GM19035 (cell line): Measurements from ENCODE around the gene MPZL1.
A peak's percentile ranks its signal among the peaks of the same experiment; 100 is the strongest.
"Not testable (repeated sequence)": the region's sequence is repeated elsewhere in the genome, so short reads cannot be mapped to it uniquely, and the experiment has no call there.

ENCODE experiments used
- ATAC-seq: cut with Tn5 transposase; IDR thresholded peaks from one replicate; pipeline ENCODE4 v1.9.1; 2021; ENCODE audit not compliant: unreplicated experiment

The MPZL1 gene

DNA sequence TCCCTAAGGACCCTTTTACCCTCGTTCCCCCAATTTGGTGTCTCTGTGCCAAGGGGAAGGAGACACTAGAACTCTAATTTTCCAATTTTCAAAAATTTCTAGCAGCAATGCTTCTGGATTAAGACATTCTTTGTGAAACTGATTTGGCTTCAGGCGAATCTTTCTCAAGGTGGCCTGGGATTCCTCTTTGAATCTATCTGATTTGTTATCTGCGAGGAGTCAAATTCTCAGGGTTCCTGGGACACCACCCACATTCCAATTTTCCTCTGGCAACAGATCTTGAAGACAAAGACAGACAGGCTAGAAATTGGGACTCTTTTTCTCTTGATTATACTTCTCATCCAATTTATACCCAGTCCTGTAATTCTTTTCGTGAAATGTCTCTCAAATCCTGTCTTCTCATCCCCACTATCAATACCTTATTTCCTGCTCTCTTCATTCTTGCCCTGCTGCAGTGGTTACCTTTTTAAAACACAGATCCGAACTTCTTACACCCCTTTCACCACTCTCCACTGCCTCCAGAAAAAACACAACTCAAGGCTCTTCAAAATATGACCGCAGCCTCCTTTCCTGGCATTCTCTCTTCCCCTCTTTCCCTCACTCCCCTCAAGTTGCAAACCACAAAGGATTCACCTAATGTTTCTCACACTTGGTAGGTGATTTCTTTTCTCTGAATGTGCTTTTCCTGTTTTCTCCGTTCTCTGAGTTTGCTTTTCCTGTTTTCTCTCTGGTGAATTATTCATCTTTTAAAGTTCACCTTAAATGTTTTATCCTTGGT lies 2.7 kb upstream of the MPZL1 start:
- ATAC-seq: no peak

- not testable (repeated sequence) for ATAC-seq
Observed at GRCh38 chr1:167719715-167720421, 1.9 kb upstream of the MPZL1 start.

- no peak for ATAC-seq
Observed at GRCh38 chr1:167720965-167721616, 691 bp upstream of the MPZL1 start.

GRCh38 chr1:167722152-167722869 lies 529 bp downstream of the MPZL1 start:
- peak; percentile 40 for ATAC-seq

- ATAC-seq: no peak
Observed at GRCh38 chr1:167722870-167723251, 1.1 kb downstream of the MPZL1 start.

- no peak for ATAC-seq
Observed at GRCh38 chr1:167723707-167724323, 2.0 kb downstream of the MPZL1 start.

- ATAC-seq: no peak
Observed at GRCh38 chr1:167726008-167726407, 4.2 kb downstream of the MPZL1 start.

DNA sequence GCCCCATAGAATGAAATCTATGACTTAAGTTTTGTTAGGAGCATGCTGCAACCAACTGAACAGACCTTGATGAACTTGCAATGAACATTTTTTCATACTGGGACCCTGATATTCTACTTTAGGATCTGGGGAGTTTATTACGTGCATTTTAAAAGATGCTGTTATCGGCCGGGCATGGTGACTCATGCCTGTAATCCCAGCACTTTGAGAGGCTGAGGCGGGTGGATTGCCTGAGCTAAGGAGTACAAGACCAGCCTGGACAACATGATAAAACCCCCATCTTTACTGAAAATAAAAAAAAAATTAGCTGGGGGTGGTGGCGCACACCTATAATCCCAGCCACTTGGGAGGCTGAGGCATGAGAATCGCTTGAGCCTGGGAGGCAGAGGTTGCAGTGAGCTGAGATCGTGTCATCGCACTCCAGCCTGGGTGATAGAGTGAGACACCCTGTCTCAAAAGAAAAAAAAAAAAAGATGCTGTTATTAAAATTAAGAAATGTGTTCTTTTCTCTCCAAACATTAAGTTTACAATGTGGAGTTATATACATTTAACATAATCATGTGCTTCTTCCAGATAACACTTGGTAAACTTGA lies 7.1 kb downstream of the MPZL1 start:
- ATAC-seq: no peak

DNA sequence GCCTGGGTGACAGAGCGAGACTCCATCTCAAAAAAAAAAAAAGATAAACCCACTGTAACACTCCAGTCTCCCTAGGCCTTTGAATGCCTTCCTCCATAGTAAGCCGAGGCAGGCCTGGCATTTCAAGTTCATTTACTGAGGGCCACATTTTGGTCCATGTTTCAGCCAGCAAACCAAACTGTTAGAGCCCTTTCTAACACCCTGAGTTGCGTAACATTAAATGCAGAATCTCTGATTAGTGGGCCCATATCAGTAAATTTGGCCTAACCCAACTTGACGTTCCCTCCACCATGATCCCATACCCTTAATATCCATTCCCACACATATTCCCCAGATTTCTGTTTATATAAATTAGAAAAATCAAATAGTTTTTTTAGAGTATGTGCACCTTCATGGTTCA lies 12.4 kb downstream of the MPZL1 start:
- no peak for ATAC-seq

DNA sequence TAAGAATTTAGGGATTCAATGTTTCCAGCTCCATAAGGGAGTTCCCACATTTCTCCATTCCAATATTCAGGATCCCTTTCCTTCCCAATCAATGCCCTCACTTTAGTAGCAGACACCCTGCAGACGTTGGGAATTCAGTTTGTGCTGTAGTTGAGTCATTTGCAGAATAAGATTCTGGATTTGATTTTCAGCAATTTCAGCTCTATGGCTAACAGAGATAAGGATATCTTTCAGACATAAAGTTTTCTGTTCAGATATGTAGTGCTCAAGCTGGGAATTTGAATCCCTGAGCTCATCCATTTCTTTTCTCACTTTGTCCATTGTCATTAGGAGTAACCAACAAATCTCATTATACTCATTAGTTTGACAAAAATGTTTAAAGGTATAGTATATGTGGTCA lies 13.1 kb downstream of the MPZL1 start:
- no peak for ATAC-seq

DNA sequence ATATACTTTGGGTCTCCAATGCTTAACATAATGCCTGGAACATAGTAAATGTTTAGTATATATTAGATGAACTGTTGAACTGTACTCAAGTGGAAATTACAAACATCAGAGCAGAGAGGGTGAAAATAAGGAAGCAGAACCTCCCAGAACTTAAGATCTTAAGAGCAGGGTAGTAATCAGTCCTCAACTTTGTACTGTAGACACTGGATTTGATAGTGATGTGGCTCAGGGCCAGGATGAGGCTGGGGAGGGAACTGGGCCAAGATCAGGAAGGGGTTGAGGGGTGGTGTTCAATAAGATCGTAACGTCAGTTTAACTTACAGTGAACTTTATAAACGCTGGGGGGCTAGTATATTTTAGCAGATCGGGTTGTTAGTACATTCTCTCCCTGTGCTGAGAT lies 15.4 kb downstream of the MPZL1 start:
- no peak for ATAC-seq

DNA sequence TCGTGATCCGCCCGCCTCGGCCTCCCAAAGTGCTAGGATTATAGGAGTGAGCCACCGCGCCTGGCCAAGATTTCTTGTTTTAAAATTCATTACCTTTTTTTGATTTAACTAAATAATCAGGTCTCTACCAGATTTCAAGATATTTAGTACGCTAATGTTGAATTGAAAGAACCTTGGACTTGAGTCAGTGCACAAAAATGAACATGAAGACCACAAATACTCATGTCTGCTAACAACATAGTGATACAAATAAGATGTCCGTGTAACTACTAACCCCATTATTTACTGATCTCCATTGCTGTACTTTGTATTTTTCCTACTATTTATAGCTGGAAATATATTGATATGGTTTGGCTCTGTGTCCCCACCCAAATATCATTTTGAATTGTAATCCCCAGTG lies 16.4 kb downstream of the MPZL1 start:
- no peak for ATAC-seq

DNA sequence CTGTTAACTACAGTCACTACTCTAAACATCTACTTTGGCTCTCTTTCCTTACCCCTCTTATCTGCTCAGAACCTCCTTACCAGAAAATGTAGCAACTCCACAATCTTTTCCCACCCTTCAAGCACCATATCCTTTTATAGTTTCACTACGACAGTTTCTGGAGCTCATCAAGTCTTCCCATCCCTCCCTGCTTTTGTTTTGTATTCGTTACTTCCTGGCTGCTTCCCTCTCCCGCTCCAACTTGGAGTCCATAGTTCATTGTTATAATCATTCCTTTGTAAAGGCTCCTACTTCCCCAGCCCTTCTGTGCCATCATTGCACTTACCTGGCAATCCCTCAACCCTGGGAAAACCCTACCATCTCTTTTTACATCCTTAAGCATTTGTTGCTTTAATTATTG lies 18.0 kb downstream of the MPZL1 start:
- ATAC-seq: no peak

DNA sequence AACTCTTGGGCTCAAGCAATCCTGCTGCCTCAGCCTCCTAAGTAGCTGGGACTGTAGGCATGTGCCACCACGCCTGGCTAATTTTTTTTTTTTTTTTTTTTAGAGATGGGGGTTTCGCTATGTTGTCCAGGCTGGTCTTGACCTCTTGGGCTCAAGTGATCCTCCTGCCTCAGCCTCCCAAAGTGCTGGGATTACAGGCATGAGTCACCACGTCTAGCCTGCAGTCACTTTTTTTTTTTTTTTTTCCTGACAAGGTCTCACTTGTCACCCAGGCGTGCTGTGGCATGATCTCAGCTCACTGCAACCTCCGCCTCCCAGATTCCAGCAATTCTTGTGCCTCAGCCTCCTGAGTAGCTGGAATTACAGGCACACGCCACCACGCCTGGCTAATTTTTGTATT lies 19.3 kb downstream of the MPZL1 start:
- ATAC-seq: not testable (repeated sequence)

DNA sequence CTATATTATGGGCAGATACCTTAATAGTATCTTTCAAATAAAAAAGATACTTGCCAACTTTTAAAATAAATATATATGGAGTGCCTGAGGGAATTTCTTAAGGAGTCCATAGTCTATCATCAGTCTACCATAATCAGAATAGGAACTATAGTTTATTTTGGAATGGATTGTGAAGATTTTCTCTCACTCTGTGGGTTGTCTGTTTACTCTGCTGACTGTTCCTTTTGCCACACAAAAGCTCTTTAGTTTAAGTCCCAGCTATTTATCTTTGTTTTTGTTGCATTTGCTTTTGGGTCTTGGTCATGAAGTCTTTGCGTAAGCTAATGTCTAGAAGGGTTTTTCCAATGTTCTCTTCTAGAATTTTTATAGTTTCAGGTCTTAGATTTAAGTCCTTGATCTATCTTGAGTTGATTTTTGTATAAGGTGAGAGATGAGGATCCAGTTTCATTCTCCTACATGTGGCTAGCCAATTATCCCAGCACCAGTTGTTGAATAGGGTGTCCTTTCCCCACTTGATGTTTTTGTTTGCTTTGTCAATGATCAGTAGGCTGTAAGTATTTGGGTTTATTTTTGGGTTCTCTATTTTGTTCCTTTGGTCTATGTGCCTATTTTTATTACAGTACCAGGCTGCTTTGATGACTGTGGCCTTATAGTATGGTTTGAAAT lies 20.7 kb downstream of the MPZL1 start:
- not testable (repeated sequence) for ATAC-seq

GRCh38 chr1:167744901-167745300 lies 23.1 kb downstream of the MPZL1 start:
- no peak for ATAC-seq

GRCh38 chr1:167746013-167746672 lies 24.4 kb downstream of the MPZL1 start:
- ATAC-seq: no peak

GRCh38 chr1:167746988-167747655 lies 25.3 kb downstream of the MPZL1 start:
- no peak for ATAC-seq

DNA sequence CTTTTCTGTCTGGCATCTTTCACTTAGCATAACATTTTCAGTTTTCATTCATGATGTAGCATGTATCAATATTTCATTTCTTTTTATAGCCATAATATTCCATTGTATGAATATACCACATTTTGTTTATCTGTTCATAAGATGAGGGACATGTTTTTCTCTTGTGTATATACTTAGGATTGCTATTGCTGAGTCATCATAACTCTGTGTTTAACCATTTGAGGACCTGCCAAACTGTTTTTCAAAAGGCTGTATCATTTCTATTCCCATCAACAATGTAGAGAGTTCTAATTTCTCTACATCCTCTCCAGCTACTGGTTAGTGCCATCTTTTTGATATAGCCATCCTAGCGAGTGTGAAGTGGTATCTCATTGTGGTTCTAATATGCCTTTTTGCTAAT lies 26.2 kb downstream of the MPZL1 start:
- ATAC-seq: no peak
